GM18520 (cell line): ENCODE data around the gene CLPSL1.
"Not testable (repeated sequence)": the region's sequence is repeated elsewhere in the genome, so short reads cannot be mapped to it uniquely, and the experiment has no call there.

Experiments used
- ATAC-seq: cut with Tn5 transposase; IDR thresholded peaks from one replicate; pipeline ENCODE4 v1.9.1; 2021; ENCODE audit not compliant: unreplicated experiment

The CLPSL1 gene

GRCh38 chr6:35780719-35781118 lies at the start of gene CLPSL1:
Gene CLPSL1 (plus strand): TSS chr6:35781019. CDS start chr6:35781111, 92 bp downstream.
- ATAC-seq = no peak

GRCh38 chr6:35731414-35731735 lies 49.4 kb upstream of the CLPSL1 start:
- peak; percentile 30 for ATAC-seq

GRCh38 chr6:35731736-35732532 lies 48.9 kb upstream of the CLPSL1 start:
- ATAC-seq = peak; percentile 39

DNA sequence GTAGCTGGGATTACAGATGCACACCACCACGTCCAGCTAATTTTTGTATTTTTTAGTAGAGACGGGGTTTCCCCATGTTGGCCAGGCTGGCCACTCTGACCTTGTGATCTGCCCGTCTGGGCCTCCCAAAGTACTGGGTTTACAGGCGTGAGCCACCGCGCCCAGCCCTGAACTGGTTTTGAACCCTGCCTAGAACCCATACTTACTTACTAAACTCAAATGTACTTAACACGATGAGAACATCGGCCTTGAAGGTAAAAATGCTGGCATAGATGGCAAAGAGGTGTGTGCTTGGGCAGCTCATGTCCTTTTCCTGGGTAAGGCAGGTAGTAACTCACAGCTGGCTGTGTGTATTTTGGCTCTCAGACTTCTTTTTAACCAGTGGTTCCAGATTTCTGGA lies 47.2 kb upstream of the CLPSL1 start:
- ATAC-seq = no peak

DNA sequence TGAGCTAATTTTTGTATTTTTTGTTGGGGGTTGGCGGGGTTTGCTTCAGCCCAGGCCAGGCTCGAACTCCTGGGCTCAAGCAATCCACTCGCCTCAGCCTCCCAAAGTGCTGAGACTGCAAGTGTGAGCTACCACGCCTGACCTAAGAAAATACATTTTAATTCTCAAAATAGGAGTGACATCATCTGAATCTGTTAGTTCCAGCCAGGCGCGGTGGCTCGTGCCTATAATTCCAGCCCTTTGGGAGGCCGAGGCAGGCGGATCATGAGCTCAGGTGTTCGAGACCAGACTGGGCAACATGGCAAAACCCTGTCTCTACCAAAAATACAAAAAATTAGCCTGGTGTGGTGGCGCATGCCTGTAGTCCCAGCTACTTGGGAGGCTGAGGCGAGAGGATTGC lies 46.5 kb upstream of the CLPSL1 start:
- not testable (repeated sequence) for ATAC-seq

DNA sequence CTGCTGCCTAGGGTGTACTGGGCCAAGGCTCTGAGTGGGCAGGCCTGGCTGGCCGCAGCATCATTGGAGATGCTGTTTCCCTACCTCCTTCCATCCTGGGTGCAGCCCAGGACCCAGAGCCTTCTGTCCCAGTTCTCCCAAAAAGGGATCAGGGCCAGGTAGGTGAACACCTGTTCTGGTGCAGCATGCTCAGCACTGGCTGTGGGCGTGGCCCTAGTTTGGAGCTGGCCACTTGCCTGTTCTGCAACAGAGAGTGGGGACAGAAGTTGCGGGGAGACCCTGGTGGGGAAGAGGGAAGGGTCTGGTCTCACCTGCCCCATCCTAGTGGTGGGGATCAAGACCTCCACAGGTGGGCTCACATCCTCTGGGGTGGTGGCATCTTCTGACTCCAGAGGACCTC lies 45.4 kb upstream of the CLPSL1 start:
- no peak for ATAC-seq

DNA sequence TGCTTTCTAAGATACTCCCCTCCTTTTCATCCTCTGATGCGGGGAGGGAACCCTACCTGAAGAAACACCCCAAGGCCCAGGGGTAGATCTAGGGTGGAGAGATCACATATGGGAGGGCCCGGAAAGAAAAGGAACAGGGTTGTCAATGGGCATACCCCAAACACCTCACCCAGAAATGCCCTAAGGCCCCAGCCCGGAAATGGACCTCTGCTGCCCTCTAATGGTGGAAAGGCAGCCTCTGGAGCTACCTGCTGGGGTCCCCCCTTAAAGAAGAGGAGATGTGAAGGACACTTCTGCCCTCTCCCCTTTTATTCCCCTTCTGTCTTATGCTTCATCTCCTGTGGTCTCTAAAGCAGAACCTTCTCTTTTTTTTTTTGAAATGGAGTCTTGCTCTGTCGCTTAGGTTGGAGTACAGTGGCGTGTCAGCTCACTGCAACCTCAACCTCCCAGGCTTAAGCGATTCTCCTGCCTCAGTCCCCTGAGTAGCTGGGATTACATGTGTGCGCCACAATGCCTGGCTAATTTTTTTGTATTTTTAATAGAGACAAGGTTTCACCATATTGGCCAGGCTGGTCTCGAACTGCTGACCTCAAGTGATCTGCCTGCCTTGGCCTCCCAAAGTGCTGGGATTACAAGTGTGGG lies 44.4 kb upstream of the CLPSL1 start:
- no peak for ATAC-seq

DNA sequence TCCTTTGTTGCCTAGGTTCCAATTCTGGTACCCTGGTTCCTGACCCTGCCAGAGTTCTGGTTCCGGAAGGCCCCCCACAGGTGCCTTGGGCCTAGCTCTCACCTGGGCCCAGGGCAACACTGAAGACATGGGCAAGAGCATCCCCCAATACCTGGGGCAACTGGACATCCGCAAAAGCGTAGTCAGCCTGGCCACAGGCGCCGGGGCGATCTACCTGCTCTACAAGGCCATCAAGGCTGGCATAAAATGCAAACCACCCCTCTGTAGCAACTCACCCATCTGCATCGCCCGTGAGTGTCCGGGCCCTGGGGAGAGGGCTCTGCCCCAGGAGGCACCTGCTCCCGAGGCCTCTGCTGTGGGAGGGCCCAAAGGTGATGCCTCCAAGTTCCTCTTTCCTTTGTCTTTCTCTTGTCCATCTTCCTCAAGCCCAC lies 43.8 kb upstream of the CLPSL1 start, which contains the start of gene ARMC12:
Gene ARMC12, plus strand, starts transcription at position 51 of the 431 bp plus-strand sequence. Its CDS starts 77 bp downstream, at position 128.
- no peak for ATAC-seq

- ATAC-seq = no peak
These were observed 43.2 kb upstream of the CLPSL1 start for GRCh38 chr6:35737413-35738211.

DNA sequence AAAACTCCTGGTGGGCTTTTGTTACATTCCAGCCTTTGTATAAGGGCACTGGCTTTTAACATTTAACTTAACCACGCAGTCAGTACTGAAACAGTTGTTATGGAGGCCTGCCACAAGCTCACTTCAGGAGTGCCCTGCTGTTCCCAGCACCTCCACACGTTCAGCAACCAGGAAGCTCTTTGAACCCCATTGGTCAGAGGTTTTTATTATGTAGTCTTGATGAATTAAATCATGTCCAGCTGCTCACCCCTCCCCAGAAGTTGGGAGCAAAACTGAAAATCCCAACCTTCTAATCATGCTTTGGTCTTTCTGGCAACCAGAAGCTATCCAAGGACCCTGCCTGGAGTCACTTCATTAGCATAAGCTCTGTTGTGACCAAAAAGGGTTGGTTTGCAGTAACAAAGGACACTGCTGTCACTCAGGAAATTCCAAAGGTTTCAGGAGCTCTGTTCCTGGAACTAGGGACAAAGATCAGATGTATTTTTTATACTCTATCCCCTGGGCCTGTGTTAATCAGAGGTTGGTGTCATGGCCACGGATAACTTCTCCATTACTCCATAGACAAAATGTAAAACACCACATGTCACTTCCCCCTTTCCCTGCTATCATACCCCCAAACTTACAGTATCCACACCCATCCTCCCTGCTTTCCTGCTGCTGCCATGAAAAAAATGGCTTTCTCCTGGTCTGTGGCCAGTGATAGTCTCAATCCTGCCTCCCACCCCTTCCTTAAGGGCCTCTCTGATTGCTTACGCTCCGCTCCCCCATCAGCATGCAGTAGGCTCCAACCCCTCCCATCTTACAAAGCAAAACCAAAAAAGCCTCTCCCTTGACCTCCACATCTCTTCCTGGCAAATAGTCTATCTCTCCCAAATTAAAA lies 40.9 kb upstream of the CLPSL1 start:
- ATAC-seq = no peak

DNA sequence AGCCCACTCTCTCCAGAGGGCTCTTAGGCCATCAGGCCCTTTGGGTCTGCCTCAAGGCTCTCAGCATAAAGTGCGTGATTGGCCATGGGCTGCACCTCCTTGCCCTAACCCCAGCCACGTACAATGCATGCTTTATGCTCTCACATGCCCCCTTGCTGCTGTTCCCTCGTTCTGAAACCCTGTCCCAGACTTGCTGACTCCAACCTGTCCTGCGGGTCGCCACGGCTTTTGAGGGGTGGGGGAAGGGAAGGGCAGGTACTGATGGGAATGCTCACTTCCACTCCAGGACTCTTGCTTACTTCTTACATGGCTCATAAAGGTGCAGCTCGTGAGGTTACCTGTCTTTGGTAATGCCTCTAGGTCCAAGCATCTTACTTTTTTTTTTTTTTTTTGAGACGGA lies 38.0 kb upstream of the CLPSL1 start:
- no peak for ATAC-seq

DNA sequence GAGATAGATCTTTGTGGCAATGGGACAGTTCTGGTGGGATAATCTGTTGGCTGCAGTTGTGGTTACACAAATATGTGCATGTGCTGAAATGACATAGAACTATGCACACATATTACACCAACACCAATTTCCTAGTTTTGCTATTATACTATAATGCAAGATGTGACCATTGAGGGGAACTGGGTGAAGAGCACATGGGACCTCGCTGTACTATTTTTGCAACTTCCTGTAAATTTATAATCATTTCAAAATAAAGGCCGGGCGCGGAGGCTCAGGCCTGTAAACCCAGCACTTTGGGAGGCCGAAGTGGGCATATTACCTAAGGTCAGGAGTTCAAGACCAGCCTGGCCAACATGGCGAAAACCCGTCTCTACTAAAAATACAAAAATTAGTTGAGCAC lies 35.3 kb upstream of the CLPSL1 start:
- no peak for ATAC-seq

GRCh38 chr6:35746516-35746915 lies 34.3 kb upstream of the CLPSL1 start:
- no peak for ATAC-seq

DNA sequence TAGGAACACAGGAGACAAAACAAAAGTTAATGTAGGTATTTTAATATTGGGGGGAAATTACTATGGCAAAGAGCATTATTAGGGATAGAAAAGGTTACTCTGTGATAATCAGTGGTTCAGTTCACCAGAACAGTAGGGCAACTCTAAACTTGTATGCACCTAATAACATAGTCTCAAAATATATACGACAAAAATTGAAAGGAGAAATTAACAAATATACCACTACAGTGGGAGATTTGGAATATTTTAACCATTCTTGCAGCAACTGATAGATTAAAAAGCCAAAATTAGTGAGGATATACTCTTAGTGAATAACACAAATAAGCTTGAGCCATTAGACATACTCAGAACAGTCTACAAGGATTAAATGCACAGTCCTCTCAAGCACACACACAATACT lies 32.9 kb upstream of the CLPSL1 start:
- no peak for ATAC-seq

- no peak for ATAC-seq
These were observed 30.3 kb upstream of the CLPSL1 start for GRCh38 chr6:35750557-35750956.

GRCh38 chr6:35751594-35751993 lies 29.2 kb upstream of the CLPSL1 start:
- no peak for ATAC-seq

DNA sequence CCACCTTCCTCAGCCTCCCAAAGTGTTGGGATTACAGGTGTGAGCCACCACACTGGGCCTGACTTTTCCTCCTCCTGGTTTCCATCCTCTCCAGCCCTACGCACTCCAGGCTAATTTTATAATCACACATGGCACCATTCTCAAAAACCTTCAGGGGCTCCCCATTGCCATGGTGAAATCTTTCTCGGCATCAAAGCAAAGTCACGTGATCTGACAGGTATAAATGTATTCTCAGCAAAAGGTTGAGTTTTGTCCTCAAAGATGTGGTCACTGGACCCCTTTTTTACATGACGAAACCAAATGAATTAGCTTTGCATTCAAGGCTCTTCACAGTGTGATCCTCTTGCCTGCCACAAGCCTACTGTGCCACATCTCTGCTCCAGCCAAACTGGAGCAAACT lies 28.5 kb upstream of the CLPSL1 start:
- ATAC-seq = no peak

- ATAC-seq = no peak
These were observed 26.2 kb upstream of the CLPSL1 start for GRCh38 chr6:35754452-35755277.

DNA sequence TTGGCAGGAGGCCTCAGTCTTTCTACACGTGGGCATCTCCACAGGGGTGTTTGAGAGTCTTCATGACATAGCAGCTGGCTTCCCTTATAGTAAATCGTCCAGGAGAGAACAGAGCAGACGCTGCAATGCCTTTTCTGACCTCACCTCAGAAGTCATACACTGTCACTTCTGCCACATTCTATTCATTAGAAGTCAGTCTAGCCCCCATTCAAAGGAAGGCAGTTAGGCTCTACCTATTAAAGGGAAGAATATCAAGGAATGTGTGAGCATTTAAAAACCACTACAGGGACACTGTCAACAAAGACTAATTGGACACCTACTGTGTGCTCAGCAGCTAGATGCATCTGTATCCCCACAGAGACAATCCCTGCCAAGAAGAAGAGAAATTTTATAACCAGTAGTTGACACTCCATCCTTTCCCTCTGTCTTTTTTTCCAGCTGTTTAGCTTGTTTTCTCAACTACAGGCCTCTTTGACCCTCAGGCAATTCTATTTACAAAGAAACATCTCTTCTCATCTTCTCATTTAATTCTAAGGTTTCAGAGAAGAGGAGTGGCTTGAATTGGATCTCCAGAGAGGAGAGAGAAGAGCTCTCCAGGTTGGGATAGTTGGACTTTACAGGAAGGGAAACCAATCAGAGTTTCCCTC lies 25.4 kb upstream of the CLPSL1 start:
- no peak for ATAC-seq
